HG02938 (cell line): ENCODE data around the gene SLC39A11.

Experiments used
- ATAC-seq: cut with Tn5 transposase; IDR thresholded peaks from one replicate; pipeline ENCODE4 v1.9.1; 2021; ENCODE audit warnings: mild to moderate bottlenecking, moderate library complexity; ENCODE audit not compliant: unreplicated experiment

The SLC39A11 gene

DNA sequence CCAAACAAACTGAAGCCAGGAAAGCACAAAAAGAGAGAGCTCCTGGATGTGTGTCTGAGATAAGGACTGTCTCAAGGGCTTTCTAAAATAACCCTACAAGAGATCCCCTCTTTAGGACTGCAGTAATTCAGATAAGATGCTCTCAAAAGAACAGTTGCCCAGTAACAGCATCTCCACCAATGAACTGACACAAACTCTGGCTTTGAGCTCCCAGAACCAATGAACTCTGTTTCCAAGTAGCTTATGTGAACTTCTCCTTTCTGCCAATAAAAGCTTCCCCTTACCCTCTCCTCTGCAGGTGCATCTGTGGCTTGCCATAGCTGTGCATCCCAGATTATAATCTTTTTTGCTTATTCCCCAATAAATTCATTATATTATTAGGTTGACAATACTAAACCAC, 421.5 kb downstream of the SLC39A11 start:
- no peak for ATAC-seq

DNA sequence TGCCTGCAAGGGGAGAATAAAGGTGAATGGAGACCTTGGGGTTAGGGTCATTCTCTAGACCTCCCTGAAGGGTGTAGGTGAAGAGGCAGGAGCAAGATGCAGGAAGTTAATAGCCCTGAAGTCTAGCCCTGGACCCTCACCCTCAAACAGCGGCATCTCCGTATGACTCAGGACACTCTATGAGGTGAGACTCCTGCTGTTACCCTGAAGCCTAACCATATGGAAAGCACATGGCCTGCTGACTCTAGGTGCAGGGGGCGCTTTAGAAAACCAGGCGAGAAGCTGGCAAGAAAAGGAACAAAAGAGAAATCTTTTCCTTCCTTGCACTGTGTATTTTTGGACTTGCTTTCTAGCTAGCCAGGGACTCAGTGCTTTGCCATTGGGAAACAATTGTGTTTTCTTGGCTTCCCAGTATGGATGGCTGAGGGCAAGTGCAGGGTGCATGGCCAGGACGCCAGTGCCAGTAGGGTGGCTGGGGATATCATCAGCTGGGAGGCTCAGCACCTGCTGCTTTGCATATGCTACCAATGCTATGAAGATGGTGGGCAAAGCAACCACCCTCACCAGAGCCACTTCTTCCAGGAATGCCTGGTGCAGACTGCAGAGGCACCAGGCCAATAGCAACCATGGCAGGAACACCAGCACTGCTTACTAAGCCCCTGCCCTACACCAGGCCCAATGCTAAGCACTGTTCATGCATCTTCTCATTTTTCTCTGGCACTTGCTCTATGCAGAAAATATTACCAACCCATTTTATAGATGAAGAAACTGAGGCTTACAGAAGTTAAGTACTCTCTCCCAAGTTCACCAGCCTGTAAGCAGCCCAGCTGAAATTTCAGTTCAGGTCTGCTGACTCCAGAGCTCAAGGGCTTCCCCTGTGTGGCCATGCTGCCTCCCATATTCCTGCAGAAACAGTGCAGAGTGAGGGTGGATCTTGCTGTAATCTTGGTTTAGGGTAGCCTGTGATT, 425.1 kb downstream of the SLC39A11 start:
- no peak for ATAC-seq

DNA sequence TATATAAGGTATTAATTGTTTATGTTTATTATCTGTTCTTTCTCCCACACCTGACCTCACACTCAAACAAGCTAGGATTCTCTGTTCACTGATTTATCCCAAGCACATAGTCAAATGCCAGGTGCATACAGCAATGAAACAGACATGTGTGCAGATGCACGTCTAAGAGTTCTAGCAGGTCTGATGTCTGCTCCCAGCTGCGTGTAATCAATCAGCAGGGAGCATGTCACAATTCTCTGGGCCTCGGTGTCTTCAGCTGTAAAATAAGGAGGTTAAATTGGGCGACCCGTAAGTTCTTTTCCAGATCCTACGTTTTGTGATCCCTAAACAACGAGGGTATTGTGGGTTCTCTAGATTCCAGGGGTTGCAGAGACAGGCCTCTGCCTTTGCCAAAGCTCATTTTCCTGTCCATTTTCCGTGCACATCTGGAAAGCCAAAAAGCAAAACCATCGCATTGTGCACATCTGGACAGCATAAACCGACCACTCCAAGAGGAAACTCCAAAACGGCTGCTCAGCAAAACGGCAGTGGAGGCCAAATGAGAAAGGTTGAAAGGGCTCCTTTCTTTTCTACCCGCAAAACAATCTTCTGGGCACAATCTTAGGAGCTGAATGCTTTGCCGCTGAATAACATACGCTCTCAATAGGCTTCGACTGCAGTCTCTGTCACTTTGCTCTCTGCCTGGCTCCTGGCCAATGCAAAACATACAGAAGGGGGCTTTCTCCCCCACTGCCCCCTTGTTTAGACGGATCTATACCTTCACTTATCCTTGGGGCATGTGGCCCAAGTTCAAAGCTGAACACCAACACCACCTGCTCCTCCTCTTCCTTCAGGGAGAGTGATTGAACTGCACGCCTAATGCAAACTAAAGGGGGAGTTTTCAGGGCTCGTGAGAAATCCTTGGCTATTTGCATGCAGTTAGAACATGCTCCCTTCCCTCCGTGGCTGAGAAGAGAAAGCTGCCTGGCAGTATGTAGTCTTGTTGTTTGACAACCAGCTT, 426.3 kb downstream of the SLC39A11 start:
- ATAC-seq, result no peak

DNA sequence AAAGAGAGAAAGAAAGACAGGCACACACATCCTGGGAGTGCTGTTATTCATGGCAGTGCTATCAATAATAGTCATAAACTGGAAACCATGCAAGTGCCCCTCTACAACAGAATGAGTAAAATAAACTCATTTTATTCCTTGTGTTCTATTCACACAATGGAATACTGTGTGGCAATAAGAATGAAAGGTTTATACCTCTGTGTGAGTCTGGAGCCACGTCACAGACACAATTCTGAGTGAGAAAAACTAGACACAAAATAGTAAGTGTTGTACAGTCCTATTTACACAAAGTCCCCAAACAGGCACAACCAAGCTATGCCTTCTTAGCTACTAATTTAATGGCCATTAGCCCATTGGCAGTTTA, 429.7 kb downstream of the SLC39A11 start:
- no peak for ATAC-seq

DNA sequence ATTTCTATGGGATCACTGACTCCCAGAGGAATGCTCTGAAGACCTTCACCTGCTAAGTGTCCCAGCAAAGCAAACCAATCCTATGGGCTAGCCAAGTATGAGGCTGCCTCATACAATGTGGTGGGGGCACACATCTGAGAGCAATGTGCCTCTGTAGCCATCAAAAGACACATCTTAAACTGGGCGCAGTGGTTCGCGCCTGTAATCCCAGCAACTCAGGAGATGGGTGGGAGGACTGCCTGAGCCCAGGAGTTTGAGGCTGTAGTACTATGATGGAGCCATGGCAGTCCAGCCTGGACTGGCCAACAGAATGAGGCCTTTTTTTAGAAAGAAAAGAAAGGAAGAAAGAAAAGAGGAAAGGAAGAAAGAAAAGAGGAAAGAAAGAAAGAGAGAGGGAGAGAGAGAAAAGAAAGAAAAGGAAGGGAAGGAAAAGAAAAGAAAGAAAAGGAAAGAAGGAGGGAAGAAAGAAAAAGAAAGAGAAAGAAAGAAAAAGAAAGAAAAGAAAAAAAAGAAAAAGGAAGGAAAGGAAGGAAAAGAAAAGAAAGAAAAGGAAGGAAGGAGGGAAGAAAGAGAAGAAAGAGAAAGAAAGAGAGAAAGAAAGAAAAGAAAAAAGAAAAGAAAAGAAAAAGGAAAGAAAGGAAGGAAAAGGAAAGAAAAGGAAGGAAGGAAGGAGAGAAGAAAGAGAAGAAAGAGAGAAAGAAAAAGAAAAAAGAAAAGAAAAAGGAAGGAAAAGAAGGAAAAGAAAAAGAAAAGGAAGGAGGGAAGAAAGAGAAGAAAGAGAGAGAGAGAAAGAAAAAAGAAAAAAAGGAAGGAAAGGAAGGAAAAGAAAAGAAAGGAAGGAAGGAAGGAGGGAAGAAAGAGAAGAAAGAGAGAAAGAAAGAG, 430.3 kb downstream of the SLC39A11 start:
- no peak for ATAC-seq

DNA sequence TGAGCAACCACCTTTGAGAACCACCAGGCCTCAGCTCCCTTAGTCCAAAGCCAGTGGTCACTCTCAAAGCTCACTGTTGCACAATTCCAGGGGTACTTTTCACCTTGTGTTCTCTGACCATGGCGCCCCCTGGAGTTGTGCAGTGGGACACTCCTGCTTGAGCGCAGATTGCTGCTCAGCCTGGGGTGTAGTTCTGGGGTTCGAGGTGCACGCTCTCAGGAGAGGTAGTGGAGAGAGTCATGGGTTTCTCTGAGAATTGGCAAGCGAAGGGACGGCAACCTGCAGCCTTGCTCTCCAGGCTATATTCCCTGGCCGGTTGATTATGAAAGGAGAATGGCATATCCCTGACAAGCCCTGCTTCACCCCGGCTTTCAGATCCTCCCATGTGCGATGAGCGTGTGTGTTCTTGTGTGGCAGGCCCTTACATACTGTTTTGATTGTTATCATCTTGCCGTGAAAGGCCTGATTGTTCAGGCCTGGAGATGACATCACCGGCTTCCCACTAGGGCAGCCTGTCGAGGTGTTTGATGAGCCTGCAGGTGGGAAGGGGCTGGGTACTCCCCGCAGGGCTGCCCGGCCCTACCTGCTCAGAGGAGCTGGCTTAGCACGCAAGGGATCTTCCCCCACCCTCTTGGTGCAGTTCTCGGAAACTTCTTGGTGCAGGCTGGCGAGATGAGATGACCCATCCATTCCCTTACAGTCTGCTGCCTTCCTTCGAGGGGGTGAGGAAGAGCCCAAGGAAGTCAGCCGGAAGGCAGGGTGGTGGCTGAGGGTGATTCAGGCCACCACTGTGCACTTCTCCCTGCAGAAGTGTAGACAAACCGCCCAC, 431.2 kb downstream of the SLC39A11 start:
- ATAC-seq, result no peak

DNA sequence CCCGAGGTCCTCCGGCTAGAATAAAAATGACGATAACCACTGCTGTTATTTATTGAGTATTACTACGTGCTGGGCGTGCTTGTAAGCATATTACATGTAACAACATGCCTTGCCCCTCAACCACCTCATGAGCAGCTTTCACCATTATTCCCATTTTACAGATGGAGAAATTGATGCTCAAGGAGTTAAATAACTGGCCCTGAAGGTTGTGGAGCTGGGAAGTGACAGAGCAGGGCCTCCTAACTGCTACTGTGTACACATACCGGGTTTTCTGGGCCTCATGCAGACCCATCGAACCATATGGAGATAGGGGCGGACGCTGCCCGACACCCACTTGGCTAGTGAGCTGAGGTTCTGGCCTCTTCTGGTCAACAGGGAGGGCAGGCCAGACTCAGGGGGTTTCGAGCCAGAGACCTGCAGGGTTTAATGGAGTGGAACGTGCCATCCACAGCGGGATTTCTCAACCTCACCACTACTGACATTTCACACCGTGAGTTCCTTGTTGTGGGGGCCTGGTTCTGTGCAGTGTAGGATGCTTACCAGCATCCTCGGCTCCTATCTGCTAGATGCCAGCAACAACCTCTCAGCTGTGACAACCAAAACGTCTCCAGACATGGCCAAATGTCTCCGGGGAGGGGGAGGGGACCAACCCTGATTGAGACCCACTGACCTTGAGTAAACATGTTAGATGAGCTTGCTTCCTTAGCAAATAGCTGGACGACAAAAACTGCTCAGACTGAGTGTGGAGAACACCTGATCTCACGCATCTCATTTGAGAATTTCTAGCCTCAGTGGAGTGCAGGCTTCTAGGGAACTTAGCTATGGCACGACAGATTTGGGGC, 432.0 kb downstream of the SLC39A11 start:
- ATAC-seq, result no peak

DNA sequence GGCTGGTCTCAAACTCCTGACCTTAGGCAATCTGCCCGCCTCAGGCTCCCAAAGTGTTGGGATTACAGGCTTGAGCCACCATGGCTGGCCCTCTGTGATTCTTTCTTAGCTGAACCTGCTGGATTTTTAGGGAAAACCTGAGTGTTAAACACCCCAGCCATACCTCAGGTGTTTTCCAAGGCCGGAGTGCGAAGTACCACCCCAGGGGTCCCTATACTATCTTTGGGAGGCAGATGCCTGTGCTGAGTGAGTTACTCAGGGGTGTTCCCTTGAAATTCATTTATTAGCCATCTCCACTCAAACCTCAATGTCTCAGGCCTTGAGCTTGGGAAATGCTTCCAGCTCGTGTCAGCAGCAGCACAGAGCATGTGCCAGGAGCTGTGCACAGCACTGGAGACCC, 432.7 kb downstream of the SLC39A11 start:
- no peak for ATAC-seq

DNA sequence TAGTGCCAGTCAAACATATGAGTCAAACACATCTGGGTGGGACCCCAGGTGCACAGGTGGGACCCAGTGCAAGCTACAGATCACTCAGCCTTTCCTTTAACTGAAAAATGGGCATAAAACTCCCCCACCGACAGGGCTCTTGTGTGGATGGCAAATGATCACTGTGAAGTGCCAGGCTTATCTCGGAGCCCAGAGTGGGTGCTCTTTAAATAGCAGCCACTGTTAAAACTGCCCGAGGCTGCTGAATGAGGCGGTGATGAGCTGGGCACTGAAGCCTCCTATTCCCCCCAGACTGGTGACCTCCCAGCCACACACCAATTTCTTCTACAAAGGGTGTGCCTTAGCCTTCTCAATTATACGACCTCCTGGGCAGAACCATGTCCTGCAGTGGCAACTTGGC, 433.8 kb downstream of the SLC39A11 start:
- ATAC-seq, result no peak

DNA sequence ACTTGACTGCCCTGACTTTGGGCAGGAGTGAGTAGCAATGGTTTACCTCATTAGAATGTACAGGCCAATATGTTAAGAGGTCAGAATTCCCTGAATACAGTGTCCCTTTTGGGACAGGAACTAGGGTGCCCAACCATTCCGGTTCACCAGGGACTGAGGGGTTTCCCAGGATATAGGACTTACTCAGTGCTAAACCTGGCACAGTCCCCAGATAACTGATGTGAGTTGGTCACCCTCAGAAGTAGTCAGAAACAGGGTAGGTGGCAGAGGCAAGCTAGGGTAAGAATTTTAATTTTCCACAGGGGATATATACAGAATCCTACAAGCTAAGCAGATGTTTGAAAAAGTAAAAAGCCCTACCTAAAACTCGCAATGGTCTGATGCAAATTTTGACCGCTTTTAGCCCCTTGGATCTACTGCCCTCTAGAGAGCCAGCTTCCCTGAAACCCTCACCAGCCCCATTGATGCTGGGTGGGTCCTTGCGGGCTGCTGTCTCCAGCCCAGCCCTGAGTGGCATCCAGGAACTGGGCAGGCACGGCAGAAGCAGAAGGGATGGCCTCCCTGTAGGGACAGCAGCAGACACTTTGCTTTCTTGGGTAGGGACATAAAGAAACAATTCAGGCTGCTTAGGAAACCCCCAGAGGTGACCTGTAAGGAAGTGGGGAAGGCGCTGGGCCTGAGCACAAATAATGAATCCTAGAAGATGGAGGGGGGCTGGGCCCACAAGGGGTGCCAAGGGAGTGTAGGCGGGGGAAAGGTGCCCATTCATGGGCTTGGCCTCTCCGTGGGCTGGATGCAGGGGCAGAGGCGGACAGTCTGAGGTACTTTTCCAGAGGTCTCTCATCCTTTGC, 434.8 kb downstream of the SLC39A11 start:
- ATAC-seq, result no peak

DNA sequence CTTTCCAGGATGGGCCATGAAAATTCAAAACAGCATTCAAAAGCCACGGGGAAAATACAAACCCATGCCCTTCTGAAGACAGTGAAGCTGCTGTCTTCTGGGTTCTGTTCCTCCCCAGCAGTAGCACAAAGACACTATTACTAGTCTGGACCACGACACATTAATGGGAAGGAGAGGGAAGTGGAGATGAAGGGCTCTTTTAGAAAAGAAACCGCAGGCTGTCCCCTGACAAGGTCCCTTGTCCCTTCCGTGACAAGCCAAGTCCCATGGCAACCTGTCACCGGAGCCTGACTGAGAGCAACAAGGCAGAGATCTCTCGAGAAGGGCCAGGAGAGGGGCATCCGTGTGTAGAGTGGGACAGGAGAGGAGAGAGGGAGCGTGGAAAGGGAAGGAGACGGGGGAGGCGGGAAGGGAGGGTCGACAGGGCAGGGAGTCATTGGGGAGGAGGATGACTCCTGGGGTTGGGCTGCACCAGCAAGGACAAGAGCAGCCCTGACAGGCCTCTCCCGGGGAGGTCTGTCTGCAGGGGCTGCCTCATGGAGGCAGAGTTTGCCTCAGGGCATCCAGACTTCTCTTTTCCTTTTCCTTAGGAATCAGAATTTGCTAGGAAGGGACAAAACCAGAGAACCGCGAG, 436.2 kb downstream of the SLC39A11 start:
- ATAC-seq, result no peak

DNA sequence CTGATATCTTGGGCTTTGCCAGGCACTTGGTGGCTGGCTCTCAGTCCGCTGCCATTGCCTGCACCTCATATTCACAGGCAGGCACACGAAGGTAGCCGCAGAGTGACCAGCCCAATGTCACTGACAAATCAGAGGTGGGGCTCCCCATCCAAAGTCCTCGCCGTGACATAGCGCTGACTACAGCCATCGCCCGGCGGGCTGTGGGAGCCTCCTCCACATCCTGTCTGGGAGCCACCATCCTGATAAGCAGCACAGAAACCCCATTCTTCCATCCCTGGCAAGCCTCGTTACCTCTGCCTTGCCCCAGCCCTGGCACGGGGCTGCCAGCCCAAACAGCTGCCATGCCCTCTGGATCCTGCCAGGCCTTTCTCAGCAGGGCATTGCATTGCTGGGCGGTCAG, 437.8 kb downstream of the SLC39A11 start:
- ATAC-seq, result no peak

DNA sequence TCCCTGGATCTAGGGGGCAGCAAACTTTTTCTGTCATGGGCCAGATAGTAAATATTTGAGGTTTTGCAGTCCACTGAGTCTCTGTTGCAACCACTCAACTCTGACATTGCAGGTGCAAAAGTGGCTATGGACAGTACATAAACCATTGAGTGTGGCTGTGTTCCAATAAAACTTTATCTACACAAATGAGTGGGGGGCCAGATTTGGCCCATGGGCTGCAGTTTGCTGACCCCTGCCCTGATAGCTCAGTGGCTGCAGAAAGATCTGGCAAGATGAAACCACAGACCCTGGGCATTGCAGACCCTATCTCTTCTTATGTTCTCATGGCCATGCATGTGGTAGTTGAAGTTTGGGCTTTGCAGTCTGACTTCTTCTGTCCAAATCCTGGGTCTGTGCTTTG, 440.5 kb downstream of the SLC39A11 start:
- ATAC-seq, result no peak

DNA sequence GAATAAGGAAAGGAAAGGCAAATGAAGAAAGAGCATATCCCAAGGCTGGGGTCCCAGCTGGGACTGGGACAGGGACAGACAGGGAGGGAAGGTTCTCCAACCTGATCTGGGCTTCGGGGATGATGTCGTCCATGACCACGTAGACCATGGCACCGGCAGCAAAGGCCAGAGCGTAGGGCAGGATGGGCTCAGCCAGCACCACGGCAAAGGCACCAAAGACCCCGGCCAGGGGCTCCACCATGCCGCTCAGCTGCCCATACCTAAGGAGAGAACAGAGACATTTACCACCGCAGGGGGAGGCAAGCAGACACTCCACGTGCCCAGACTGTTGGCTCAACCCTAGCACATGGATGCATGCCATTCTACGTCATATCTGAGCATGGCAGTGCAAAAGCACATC, 443.8 kb downstream of the SLC39A11 start:
- ATAC-seq, result no peak

DNA sequence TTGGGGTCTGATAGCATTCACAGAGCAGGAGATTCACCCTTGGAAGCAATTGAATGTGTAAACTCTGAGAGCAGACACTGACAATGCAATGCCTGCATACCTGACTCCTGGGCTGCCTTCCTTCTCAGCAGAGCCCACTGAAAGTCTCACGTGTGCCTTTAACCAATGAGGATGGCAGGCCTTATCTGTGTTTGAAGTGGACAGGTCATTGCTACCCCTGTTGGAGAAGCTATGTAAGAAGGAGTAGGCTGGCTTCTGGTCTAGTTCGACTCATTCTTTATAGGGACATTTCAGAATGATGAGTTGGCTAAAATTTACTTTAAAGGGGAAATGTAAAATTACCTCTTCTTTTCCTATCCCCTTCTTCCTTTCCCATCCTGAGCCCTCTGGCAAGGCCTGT, 446.3 kb downstream of the SLC39A11 start:
- no peak for ATAC-seq

DNA sequence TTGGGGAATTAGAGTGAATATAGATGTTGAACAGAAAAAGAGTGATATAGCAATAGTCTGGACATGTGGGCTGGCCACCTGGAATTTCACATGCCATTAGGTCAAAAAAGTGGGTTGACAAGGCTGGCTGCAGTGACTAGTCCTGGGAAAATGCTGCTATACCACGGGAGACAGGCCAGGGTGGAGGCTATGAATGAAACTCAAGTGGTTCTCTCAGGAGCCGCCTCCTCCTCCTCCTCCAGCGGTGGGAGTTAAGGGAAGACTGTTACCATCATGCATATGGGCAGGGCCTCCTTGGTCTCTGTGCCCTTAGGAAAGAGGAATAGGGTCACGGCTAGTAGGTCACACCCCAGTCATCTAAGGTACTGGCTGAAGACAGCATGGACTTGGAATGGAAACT, 448.0 kb downstream of the SLC39A11 start:
- no peak for ATAC-seq

DNA sequence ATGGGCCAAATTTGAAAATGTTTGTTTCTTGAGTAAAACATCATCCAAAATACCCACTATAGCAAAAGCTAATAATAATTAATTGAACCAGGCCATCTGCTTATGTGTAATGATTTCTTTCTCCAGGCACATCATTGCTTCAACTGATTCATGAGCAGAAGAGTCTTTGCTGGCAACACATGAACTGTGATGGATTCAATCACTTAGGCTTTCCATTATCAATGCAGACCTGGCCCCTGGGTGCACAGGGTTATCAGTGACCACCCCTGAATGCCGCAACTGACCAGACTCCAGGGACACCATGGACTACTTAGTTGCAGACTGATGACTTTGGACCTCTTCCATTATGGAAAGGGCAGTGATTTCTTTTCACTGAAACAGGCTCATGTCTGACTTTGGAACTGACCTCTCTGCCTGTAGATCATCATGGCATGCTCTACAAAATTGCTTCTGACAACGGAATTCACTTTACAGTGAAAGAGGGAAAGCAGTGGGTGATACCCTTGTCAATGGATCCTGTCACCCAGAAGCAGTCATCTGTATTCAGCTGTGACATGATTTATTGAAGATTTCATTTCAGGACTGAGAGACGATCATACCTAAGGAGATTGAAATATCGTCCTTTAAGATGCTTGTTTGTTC, 448.8 kb downstream of the SLC39A11 start:
- no peak for ATAC-seq
